ENCODE measurements around the gene MUSK.

The MUSK gene

DNA sequence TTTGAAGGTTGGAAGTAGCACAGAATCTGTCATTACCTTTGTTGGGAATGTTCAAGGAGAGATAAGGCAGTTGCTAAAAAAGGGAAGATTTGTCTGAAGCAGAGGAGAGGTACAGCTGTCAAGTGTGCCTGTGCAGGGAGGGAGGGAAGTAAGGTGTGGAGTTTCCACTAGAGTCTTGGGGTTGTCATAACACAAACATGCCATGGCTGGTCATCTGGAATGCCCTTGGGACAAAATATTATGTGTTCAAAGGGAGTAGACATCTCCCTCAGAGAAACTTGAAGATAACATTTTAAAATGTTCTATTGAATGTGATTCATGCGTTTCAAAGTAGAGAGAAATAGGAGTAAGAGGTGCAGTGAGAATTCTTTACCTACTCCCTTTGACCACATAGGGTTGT is 95.0 kb downstream of the MUSK start:
- peaks cover 12% of the 10 kb centered on the region for H3K4me1 Mint-ChIP-seq
- H3K4me3 Mint-ChIP-seq: no peak overlapping the region
- H3K36me3 Mint-ChIP-seq (ENCODE audit: low read depth): no peaks in the 10 kb centered on the region
- no peak for DNase-seq
- H3K27ac Mint-ChIP-seq: no peak overlapping the region
- peaks cover 9% of the 10 kb centered on the region for H3K9me3 Mint-ChIP-seq
- TF ChIP-seq, protein P1, sequence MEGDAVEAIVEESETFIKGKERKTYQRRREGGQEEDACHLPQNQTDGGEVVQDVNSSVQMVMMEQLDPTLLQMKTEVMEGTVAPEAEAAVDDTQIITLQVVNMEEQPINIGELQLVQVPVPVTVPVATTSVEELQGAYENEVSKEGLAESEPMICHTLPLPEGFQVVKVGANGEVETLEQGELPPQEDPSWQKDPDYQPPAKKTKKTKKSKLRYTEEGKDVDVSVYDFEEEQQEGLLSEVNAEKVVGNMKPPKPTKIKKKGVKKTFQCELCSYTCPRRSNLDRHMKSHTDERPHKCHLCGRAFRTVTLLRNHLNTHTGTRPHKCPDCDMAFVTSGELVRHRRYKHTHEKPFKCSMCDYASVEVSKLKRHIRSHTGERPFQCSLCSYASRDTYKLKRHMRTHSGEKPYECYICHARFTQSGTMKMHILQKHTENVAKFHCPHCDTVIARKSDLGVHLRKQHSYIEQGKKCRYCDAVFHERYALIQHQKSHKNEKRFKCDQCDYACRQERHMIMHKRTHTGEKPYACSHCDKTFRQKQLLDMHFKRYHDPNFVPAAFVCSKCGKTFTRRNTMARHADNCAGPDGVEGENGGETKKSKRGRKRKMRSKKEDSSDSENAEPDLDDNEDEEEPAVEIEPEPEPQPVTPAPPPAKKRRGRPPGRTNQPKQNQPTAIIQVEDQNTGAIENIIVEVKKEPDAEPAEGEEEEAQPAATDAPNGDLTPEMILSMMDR (IDR thresholded peaks at IDR 0.05): no peak
- peaks cover 4% of the 10 kb centered on the region for H3K27me3 Mint-ChIP-seq (ENCODE audit: low read depth, poor library complexity)

DNA sequence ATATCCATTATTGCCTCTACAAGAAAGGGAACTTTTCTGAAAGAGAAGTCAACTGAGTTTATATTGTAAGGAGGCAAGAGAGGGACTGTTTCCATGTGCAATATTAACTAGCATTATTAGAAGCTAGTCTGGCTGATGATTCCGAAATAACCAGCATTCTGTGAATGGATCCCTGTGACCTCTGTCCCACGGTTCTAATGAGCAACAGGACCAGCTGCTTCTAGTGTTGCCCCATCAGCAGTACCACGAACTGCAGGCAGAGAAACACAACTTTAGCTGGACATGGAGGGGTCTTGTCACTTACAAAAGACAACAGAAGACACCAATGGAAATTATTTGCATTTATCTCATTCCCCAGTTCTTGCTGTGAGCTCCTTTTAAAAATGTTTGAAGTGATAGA is 95.4 kb downstream of the MUSK start:
- no peak for DNase-seq

DNA sequence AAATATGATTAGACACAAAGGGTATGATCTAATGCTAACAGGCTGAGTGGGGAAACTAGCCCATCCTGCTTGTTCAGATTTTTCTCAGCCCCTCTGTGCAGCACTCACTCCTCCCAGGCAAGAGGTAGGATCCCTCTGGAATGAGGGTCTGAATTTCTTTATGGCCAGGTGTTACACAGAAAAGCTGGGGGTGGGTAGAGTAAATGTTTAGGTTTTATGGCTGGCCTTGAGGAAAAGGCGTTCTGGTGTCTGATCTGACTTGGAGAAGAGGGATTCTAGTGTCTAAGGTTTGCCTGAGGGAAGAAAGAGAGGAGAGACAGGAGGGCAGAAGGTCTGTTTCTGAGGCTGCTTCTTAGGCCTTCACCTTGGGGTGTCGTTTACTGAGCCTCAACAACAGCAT is 97.3 kb downstream of the MUSK start:
- H3K27me3 Mint-ChIP-seq (ENCODE audit: low read depth, poor library complexity): peaks cover 4% of the 10 kb centered on the region
- no peaks in the 10 kb centered on the region for H3K9me3 Mint-ChIP-seq
- H3K4me3 Mint-ChIP-seq: no peak overlapping the region
- TF ChIP-seq, protein P1 (IDR thresholded peaks at IDR 0.05): no peak
- DNase-seq: no peak
- H3K36me3 Mint-ChIP-seq (ENCODE audit: low read depth): no peaks in the 10 kb centered on the region
- H3K27ac Mint-ChIP-seq: no peak overlapping the region
- H3K4me1 Mint-ChIP-seq: peaks cover 12% of the 10 kb centered on the region

More for the DNA sequence above, 95.4 kb downstream of the MUSK start:
- Mint-ChIP-seq H3K4me3 (no peak overlapping the region), H3K27me3 (ENCODE audit: low read depth, poor library complexity) (peaks cover 4% of the 10 kb centered on the region), H3K36me3 (ENCODE audit: low read depth) (no peaks in the 10 kb centered on the region), H3K27ac (peak overlapping the region; percentile 36), H3K4me1 (peaks cover 12% of the 10 kb centered on the region), H3K9me3 (peaks cover 5% of the 10 kb centered on the region)
- TF ChIP-seq, protein P1 (IDR thresholded peaks at IDR 0.05): no peak

DNA sequence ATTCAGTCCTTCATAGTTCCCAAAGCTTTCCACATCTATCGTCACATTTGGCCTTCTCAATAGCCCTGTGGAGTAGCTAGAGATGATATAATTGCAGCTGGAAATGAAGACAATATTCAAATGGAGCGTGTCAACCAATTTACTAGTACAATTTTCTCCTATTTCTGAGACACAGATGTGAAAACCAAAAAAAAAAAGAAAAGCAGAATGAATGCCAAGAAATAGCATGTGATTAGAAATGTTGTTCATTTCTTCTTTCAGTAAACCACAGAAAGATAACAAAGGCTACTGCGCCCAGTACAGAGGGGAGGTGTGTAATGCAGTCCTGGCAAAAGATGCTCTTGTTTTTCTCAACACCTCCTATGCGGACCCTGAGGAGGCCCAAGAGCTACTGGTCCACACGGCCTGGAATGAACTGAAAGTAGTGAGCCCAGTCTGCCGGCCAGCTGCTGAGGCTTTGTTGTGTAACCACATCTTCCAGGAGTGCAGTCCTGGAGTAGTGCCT is 99.0 kb downstream of the MUSK start:
- Mint-ChIP-seq H3K36me3 (ENCODE audit: low read depth) (no peaks in the 10 kb centered on the region), H3K9me3 (no peaks in the 10 kb centered on the region), H3K27me3 (ENCODE audit: low read depth, poor library complexity) (peaks cover 4% of the 10 kb centered on the region), H3K4me1 (peaks cover 6% of the 10 kb centered on the region), H3K4me3 (no peak overlapping the region), H3K27ac (no peak overlapping the region)
- TF ChIP-seq, protein P1 (IDR thresholded peaks at IDR 0.05): no peak
- DNase-seq: no peak

DNA sequence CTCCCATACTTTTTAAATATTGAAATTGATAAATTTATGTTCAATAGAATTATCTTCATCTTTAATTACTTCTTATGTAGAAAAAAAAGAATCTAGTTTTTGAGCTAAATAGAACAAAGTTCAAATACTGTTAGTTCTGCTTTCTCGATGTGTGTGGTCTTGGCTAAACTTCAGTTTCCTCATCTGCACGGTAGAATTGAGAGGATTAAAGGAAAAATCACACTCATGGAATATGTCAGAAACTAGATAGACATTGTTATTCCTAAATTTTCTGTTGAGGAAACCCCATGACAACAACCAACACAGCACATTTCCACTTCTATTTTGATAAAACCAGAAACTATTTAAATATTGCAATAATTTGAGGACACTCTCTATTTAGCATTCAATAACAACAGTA is 100.3 kb downstream of the MUSK start:
- TF ChIP-seq, protein P1 (IDR thresholded peaks at IDR 0.05): no peak
- H3K9me3 Mint-ChIP-seq: no peaks in the 10 kb centered on the region
- H3K4me1 Mint-ChIP-seq: no peaks in the 10 kb centered on the region
- no peak overlapping the region for H3K4me3 Mint-ChIP-seq
- H3K27me3 Mint-ChIP-seq (ENCODE audit: low read depth, poor library complexity): peaks cover 4% of the 10 kb centered on the region
- no peaks in the 10 kb centered on the region for H3K36me3 Mint-ChIP-seq (ENCODE audit: low read depth)
- no peak for DNase-seq
- no peak overlapping the region for H3K27ac Mint-ChIP-seq

DNA sequence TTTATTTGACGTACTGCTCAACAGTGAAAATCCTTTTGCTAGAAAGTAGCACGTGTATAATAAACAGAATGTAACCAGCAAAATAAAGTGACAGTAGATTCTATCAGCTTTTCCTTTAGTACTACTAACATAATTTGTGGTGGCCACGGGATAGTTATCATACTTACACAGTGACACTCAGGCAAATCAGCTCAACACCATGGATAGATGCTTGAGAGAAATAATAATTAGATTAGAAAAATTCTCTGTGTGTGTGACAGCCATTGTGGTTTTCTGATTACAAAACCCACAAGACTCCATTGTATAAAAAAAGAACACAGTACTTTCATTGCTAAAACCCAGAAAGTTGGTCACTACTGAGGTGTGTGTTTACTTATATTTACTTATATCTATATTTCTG is 101.1 kb downstream of the MUSK start:
- Mint-ChIP-seq H3K4me1 (no peaks in the 10 kb centered on the region), H3K27ac (no peak overlapping the region), H3K4me3 (no peak overlapping the region), H3K9me3 (no peaks in the 10 kb centered on the region), H3K36me3 (ENCODE audit: low read depth) (no peaks in the 10 kb centered on the region), H3K27me3 (ENCODE audit: low read depth, poor library complexity) (peaks cover 4% of the 10 kb centered on the region)
- no peak for DNase-seq
- TF ChIP-seq, protein P1 (IDR thresholded peaks at IDR 0.05): no peak

All from nephron progenitor cell (in vitro differentiated cells).